Measurements from ENCODE around the gene GTF2A1L. TPM values are rescaled to one million over a fixed set of nuclear protein-coding genes. Genes with fewer than 3 reads are reported as not detected.
"Not testable (repeated sequence)": the region's sequence is repeated elsewhere in the genome, so short reads cannot be mapped to it uniquely, and the experiment has no call there.

Gene GTF2A1L
- total and polyA plus RNA-seq, 2 donors (not counting 3 experiments of a cell fraction or from before 2014, with no cell fraction given) = 0.46 TPM; not detected in 1

GRCh38 chr2:48699348-48699930 lies 81.8 kb downstream of the GTF2A1L start:
- Histone ChIP-seq H3K9me1 (replicated peaks; ENCODE audit: control insufficient read depth, extremely low read depth, insufficient read depth, low read length) (no peaks in the 10 kb centered on the region), H3K36me3 (ENCODE audit: control insufficient read depth in 2 of 2, extremely low read depth in 1 of 2, insufficient read depth in 2 of 2, low read length in 2 of 2) (no peaks in the 10 kb centered on the region)

GRCh38 chr2:48703621-48704020 lies 86.0 kb downstream of the GTF2A1L start:
- H4K20me1 ChIP-seq (replicated peaks; ENCODE audit: control insufficient read depth, extremely low read depth, insufficient read depth, low read length); H3K79me2 ChIP-seq (ENCODE audit: control insufficient read depth, insufficient read depth, low read length); H3K4me1 ChIP-seq (ENCODE audit: control insufficient read depth, extremely low read depth, insufficient read depth, low read length); H3K27ac ChIP-seq (ENCODE audit: insufficient read depth, low read depth, low read length); FAIRE-seq; POLR2A ChIA-PET; H3K27me3 ChIP-seq (ENCODE audit: control insufficient read depth in 2 of 2, insufficient read depth in 2 of 2, low read length in 2 of 2); H3K4me3 ChIP-seq (replicated peaks in 1 of 3; ENCODE audit: insufficient read depth in 1 of 3, low read depth in 1 of 3, low read length in 3 of 3); H3K9ac ChIP-seq (replicated peaks; ENCODE audit: extremely low read depth, insufficient read depth, low read length); H3K36me3 ChIP-seq (ENCODE audit: control insufficient read depth in 2 of 2, extremely low read depth in 1 of 2, insufficient read depth in 2 of 2, low read length in 2 of 2); intact Hi-C loops (cut with micrococcal nuclease); H3K9me3 ChIP-seq (replicated peaks; ENCODE audit: control insufficient read depth, insufficient read depth, low read length); H2AFZ ChIP-seq (ENCODE audit: low read depth, low read length); H3K4me2 ChIP-seq (ENCODE audit: insufficient read depth, low read length); H3K9me1 ChIP-seq (replicated peaks; ENCODE audit: control insufficient read depth, extremely low read depth, insufficient read depth, low read length); CTCF ChIA-PET; dilution Hi-C loops (cut with MboI; ENCODE audit: extremely low pct_ligation_motif_present, low sequenced_read_pairs); BruUV-seq (replicated peaks); DNase-seq (ENCODE audit: low read depth, low spot score): not testable (repeated sequence)

More at GRCh38 chr2:48699348-48699930, 81.8 kb downstream of the GTF2A1L start:
- intact Hi-C loops (cut with micrococcal nuclease) (no loop called here), dilution Hi-C loops (cut with MboI; ENCODE audit: extremely low pct_ligation_motif_present, low sequenced_read_pairs) (no loop called here)
- H3K4me2 ChIP-seq (ENCODE audit: insufficient read depth, low read length) = no peak overlapping the region
- H3K4me1 ChIP-seq (ENCODE audit: control insufficient read depth, extremely low read depth, insufficient read depth, low read length) = no peaks in the 10 kb centered on the region
- FAIRE-seq (no peak), DNase-seq (ENCODE audit: low read depth, low spot score) (no peak)
- no peak for TF ChIP-seq FOS (IDR thresholded peaks at IDR 0.05; ENCODE audit: borderline replicate concordance, insufficient read depth, low read length)
- TF ChIP-seq POLR2A (IDR thresholded peaks at IDR 0.05; ENCODE audit: low read depth, low read length) = no peak
- TF ChIP-seq MYC (IDR thresholded peaks at IDR 0.05; ENCODE audit: low read depth, low read length) = no peak
- TF ChIP-seq GATA2 (IDR thresholded peaks at IDR 0.05; ENCODE audit: insufficient read depth, insufficient read length, low read depth, low read length) = no peak
- TF ChIP-seq MAX (IDR thresholded peaks at IDR 0.05; ENCODE audit: insufficient read depth, insufficient read length) = no peak
- TF ChIP-seq EZH2 (IDR thresholded peaks at IDR 0.05; ENCODE audit: borderline replicate concordance, low read depth, low read length, severe bottlenecking) = no peak
- TF ChIP-seq CTCF (IDR thresholded peaks at IDR 0.05; ENCODE audit: extremely low read depth in 1 of 2, insufficient read depth in 1 of 2, low read depth in 1 of 2, low read length in 2 of 2) = no peak
- TF ChIP-seq JUN (IDR thresholded peaks at IDR 0.05; ENCODE audit: borderline replicate concordance, insufficient read depth, insufficient read length, low read depth) = no peak
- no peak for TF ChIP-seq POLR2AphosphoS5 (IDR thresholded peaks at IDR 0.05; ENCODE audit: insufficient read depth, low read depth, low read length)
- H3K4me3 ChIP-seq (replicated peaks in 1 of 3; ENCODE audit: insufficient read depth in 1 of 3, low read depth in 1 of 3, low read length in 3 of 3) = no peak overlapping the region
- CTCF ChIA-PET = no interaction called here
- H3K27me3 ChIP-seq (ENCODE audit: control insufficient read depth in 2 of 2, insufficient read depth in 2 of 2, low read length in 2 of 2) = no peaks in the 10 kb centered on the region
- no peak overlapping the region for H3K27ac ChIP-seq (ENCODE audit: insufficient read depth, low read depth, low read length)
- H3K79me2 ChIP-seq (ENCODE audit: control insufficient read depth, insufficient read depth, low read length) = no peaks in the 10 kb centered on the region
- no peaks in the 10 kb centered on the region for H3K9me3 ChIP-seq (replicated peaks; ENCODE audit: control insufficient read depth, insufficient read depth, low read length)
- POLR2A ChIA-PET = no interaction called here
- H4K20me1 ChIP-seq (replicated peaks; ENCODE audit: control insufficient read depth, extremely low read depth, insufficient read depth, low read length) = no peaks in the 10 kb centered on the region
- no peak overlapping the region for H2AFZ ChIP-seq (ENCODE audit: low read depth, low read length)
- H3K9ac ChIP-seq (replicated peaks; ENCODE audit: extremely low read depth, insufficient read depth, low read length) = no peak overlapping the region
- BruUV-seq (replicated peaks) = no TSS peak
